HCT116 (cell line): ENCODE data around the gene PAAF1. TPM values are rescaled to one million over a fixed set of nuclear protein-coding genes. Genes with fewer than 3 reads are reported as not detected.

Source experiments
- ATAC-seq: fragments of 200-7000 bp; cut with Tn5 transposase; 2 replicates; pipeline ENCODE4 v1.9.1; 2020; ENCODE audit warnings: mild to moderate bottlenecking, moderate library complexity
- BruUV-seq: library from RNA; stranded (reverse); fragments of 400-500 nt; replicated peaks from 2 replicates; lab custom pipeline; 2021; lab: Mats Ljungman, UMichigan
- CTCF ChIA-PET: fragments of 300-600 bp; sonication (Branson Sonifier 250); formaldehyde crosslinking; loops from one replicate; lab custom pipeline; 2021; ENCODE audit warnings: antibody characterized with exemption; lab: Charles Lee
- POLR2A ChIA-PET: fragments of 300-600, 350-600 bp; sonication (Branson Sonifier 250); formaldehyde crosslinking; loops from one replicate; lab custom pipeline; 2021; ENCODE audit warnings: antibody characterized with exemption; lab: Charles Lee
- RAD21 ChIA-PET, 2 experiments: fragments of 300-600 bp; sonication (Branson Sonifier 250); formaldehyde crosslinking; loops; one replicate each; lab custom pipeline; 2023; ENCODE audit warnings: low total read pairs in 2 of 2; ENCODE audit not compliant: uncharacterized antibody in 2 of 2, unreplicated experiment in 2 of 2, low non-redundant PET in 1 of 2; lab: Charles Lee
- DNase-seq: peaks from one replicate; pipeline ENCODE4 v3.0.0-alpha.2; 2010; ENCODE audit warnings: low read depth, low spot score
- H2AFZ ChIP-seq: fragments of 200-600 bp; shearing (Covaris generic), sonication (generic); 2 replicates; pipeline ENCODE4 v1.6.1; 2017; ENCODE audit warnings: low read depth, mixed run types, mixed read lengths, antibody characterized with exemption, low read length; ENCODE audit not compliant: poor library complexity, severe bottlenecking
- H3K27ac ChIP-seq: 2 replicates; pipeline ENCODE4 v1.5.1; 2012; ENCODE audit warnings: low read depth, low read length
- H3K27me3 ChIP-seq: fragments of 200-600 bp; sonication (generic); 2 replicates; pipeline ENCODE4 v1.6.1; 2016; ENCODE audit warnings: mixed run types, low read length, mixed read lengths; ENCODE audit not compliant: insufficient read depth
- H3K36me3 ChIP-seq, 2 experiments: fragments of 200-500 bp in 1 of 2; fragments of 200-600 bp in 1 of 2; sonication (Bioruptor generic) in 1 of 2; sonication (generic) in 1 of 2; 2 replicates each; pipeline versions ENCODE4 v1.5.1 to v1.6.1; 2014 to 2016; ENCODE audit warnings: low read length in 2 of 2, inconsistent platforms in 1 of 2, mixed read lengths in 1 of 2, mixed run types in 1 of 2; ENCODE audit not compliant: insufficient read depth in 2 of 2, control insufficient read depth in 1 of 2
- H3K4me1 ChIP-seq, 2 experiments: fragments of 200-600 bp in 1 of 2; sonication (generic) in 1 of 2; 2 replicates each; pipeline versions ENCODE4 v1.5.1 to v1.6.1; 2012 to 2017; ENCODE audit warnings: low read length in 2 of 2, inconsistent platforms in 1 of 2, mild to moderate bottlenecking in 1 of 2, mixed read lengths in 1 of 2, mixed run types in 1 of 2, moderate library complexity in 1 of 2; ENCODE audit not compliant: insufficient read depth in 2 of 2, control insufficient read depth in 1 of 2
- H3K4me2 ChIP-seq: fragments of 200-600 bp; sonication (generic); 2 replicates; pipeline ENCODE4 v1.6.1; 2017; ENCODE audit warnings: mixed run types, low read length, mixed read lengths
- H3K4me3 ChIP-seq, 2 experiments: fragments of 200-600 bp in 1 of 2; sonication (generic) in 1 of 2; replicated peaks in 1 of 2; 2 replicates each; pipeline ENCODE4 v1.5.1; 2011 to 2016; ENCODE audit warnings: low read length in 2 of 2, control low read depth in 1 of 2, low read depth in 1 of 2, mild to moderate bottlenecking in 1 of 2, mixed read lengths in 1 of 2, mixed run types in 1 of 2
- H3K79me2 ChIP-seq: fragments of 200-600 bp; sonication (generic); 2 replicates; pipeline ENCODE4 v1.6.1; 2017; ENCODE audit warnings: mild to moderate bottlenecking, mixed run types, low read length, moderate library complexity, mixed read lengths; ENCODE audit not compliant: insufficient read depth
- H3K9ac ChIP-seq: fragments of 200-600 bp; sonication (generic); 2 replicates; pipeline ENCODE4 v1.6.1; 2016; ENCODE audit warnings: low read length, mixed read lengths
- H3K9me2 ChIP-seq: fragments of 200-600 bp; sonication (generic), shearing (Covaris generic); 2 replicates; pipeline ENCODE4 v1.6.1; 2017; ENCODE audit warnings: mixed run types, mild to moderate bottlenecking, moderate library complexity; ENCODE audit not compliant: insufficient read depth
- H3K9me3 ChIP-seq, 2 experiments: fragments of 200-500 bp in 1 of 2; fragments of 200-600 bp in 1 of 2; sonication (Bioruptor generic) in 1 of 2; sonication (generic) in 1 of 2; 2 replicates each; pipeline ENCODE4 v1.6.1; 2014 to 2017; ENCODE audit warnings: low read length in 2 of 2, mixed read lengths in 2 of 2, inconsistent platforms in 1 of 2, low read depth in 1 of 2, mild to moderate bottlenecking in 1 of 2, mixed run types in 1 of 2, moderate library complexity in 1 of 2; ENCODE audit not compliant: control insufficient read depth in 1 of 2, insufficient read depth in 1 of 2
- H4K20me1 ChIP-seq: fragments of 200-600 bp; sonication (generic), shearing (Covaris generic); 2 replicates; pipeline ENCODE4 v1.6.1; 2017; ENCODE audit warnings: mixed run types, mild to moderate bottlenecking, moderate library complexity; ENCODE audit not compliant: insufficient read depth
- CBX3 ChIP-seq: IDR thresholded peaks from 2 replicates; pipeline ENCODE4 v1.6.1; 2012; ENCODE audit warnings: low read depth
- CEBPB ChIP-seq: IDR thresholded peaks from 2 replicates; pipeline ENCODE4 v1.6.1; 2012; ENCODE audit warnings: low read depth
- EGR1 ChIP-seq: IDR thresholded peaks from 2 replicates; pipeline ENCODE4 v1.6.1; 2012; ENCODE audit warnings: low read depth
- ELF1 ChIP-seq: IDR thresholded peaks from 2 replicates; pipeline ENCODE4 v1.6.1; 2012; ENCODE audit warnings: low read depth, borderline replicate concordance
- EZH2 ChIP-seq: fragments of 200-600 bp; sonication (generic); IDR thresholded peaks from 2 replicates; pipeline ENCODE4 v1.6.1; 2017; ENCODE audit warnings: antibody characterized with exemption, mixed run types
- EZH2phosphoT487 ChIP-seq: fragments of 200-600 bp; IDR thresholded peaks from 2 replicates; pipeline ENCODE4 v1.6.1; 2018; ENCODE audit warnings: antibody characterized with exemption, borderline replicate concordance
- FOSL1 ChIP-seq: IDR thresholded peaks from 2 replicates; pipeline ENCODE4 v1.6.1; 2012; ENCODE audit warnings: low read depth
- JUND ChIP-seq: IDR thresholded peaks from 2 replicates; pipeline ENCODE4 v1.6.1; 2012
- POLR2A ChIP-seq: IDR thresholded peaks from 2 replicates; pipeline ENCODE4 v1.7.0; 2011; ENCODE audit warnings: borderline replicate concordance; ENCODE audit not compliant: insufficient read depth, insufficient read length; ENCODE audit errors: extremely low read depth
- POLR2AphosphoS5 ChIP-seq: IDR thresholded peaks from 2 replicates; pipeline ENCODE4 v1.6.1; 2011; ENCODE audit warnings: mild to moderate bottlenecking, low read depth, low read length, moderate library complexity
- RAD21 ChIP-seq: IDR thresholded peaks from 2 replicates; pipeline ENCODE4 v1.6.1; 2012; ENCODE audit warnings: low read depth, mild to moderate bottlenecking
- SIN3A ChIP-seq: IDR thresholded peaks from 2 replicates; pipeline ENCODE4 v1.6.1; 2012; ENCODE audit warnings: low read depth
- SP1 ChIP-seq: IDR thresholded peaks from 2 replicates; pipeline ENCODE4 v1.6.1; 2012; ENCODE audit warnings: low read depth
- SRF ChIP-seq: IDR thresholded peaks from 2 replicates; pipeline ENCODE4 v1.6.1; 2012; ENCODE audit warnings: low read depth
- TCF7L2 ChIP-seq: IDR thresholded peaks from 2 replicates; pipeline ENCODE4 v1.7.0; 2011; ENCODE audit warnings: borderline replicate concordance, inconsistent platforms; ENCODE audit not compliant: insufficient read depth, insufficient read length; ENCODE audit errors: extremely low read depth
- YY1 ChIP-seq: IDR thresholded peaks from 2 replicates; pipeline ENCODE4 v1.6.1; 2011; ENCODE audit warnings: low read length, low read depth, moderate library complexity, mild to moderate bottlenecking; ENCODE audit not compliant: insufficient replicate concordance; ENCODE audit errors: extremely low read depth
- ZFX ChIP-seq: fragments of 450-650 bp; IDR thresholded peaks from 2 replicates; pipeline ENCODE4 v1.6.1; 2017
- intact Hi-C: fragments of 100-400 bp; cut with micrococcal nuclease; formaldehyde crosslinking; loops from 2 replicates; pipeline ENCODE4 v1.10.0; 2022
- total RNA-seq: library from RNA; stranded (reverse); gene quantifications from one replicate; pipeline ENCODE4 v1.2.1, GENCODE V29; 2021; ENCODE audit not compliant: unreplicated experiment
- TF ChIP-seq, protein P1 (sequence below): IDR thresholded peaks from 2 replicates; pipeline ENCODE4 v1.6.1; 2012
- TF ChIP-seq, protein P2 (sequence below), 3 experiments: fragments of 200-600 bp in 1 of 3; sonication (generic) in 1 of 3; IDR thresholded peaks in 2 of 3; conservative IDR thresholded peaks in 1 of 3; 2 replicates each; pipeline ENCODE4 v1.5.1; 2012 to 2017; ENCODE audit warnings: low read depth in 2 of 3, low read length in 2 of 3, antibody characterized with exemption in 1 of 3, borderline replicate concordance in 1 of 3, control low read depth in 1 of 3, mild to moderate bottlenecking in 1 of 3, mixed read lengths in 1 of 3, mixed run types in 1 of 3, moderate library complexity in 1 of 3; ENCODE audit not compliant: insufficient read depth in 1 of 3
- TF ChIP-seq, protein P3 (sequence below): IDR thresholded peaks from 2 replicates; pipeline ENCODE4 v1.6.1; 2012

Gene PAAF1
- total RNA-seq, 1 experiment from 2014 or later, result 15.5 TPM

DNA sequence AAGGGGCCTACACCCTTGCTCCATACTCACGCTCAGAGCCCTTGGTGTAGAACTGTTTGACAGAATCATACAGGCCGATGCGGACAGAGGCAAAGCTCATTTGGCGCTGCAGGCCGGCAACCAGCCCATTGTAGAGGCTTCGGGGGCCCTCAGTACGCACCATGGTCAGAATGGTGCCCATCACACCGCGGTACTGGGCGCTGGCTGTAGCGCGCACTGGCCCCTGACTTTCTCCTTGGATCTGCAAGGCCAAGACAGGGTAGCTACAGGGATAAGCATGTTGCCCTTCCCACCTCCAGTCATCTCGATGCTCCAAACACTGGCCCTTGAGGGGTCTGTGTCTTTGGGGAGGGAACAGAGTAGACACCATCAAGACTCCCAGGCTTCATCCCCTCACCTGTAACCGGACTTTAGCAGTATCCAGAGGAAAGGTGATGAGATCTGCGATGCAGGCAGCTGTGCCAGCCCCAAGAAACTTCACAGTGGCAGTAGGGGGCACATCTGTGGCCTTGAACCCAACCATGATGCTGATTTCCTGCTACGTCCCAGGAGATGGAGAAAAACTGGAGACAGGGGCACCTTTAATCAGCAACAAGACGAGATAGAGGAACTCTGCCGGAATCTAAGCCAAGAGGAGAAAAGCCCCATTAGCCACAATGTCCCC, 101.2 kb downstream of the PAAF1 start:
- peaks cover 0 to 2% of the 10 kb centered on the region in 2 experiments; a peak in 1 of 4 replicates for H3K36me3 ChIP-seq
- no peak overlapping the region for H3K4me3 ChIP-seq
- H3K27ac ChIP-seq, result no peak overlapping the region
- CTCF ChIA-PET, result no interaction called here
- H4K20me1 ChIP-seq, result no peaks in the 10 kb centered on the region
- no peak for TF ChIP-seq SRF
- TF ChIP-seq, protein P1, sequence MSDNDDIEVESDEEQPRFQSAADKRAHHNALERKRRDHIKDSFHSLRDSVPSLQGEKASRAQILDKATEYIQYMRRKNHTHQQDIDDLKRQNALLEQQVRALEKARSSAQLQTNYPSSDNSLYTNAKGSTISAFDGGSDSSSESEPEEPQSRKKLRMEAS, result no peak
- TF ChIP-seq TCF7L2, result no peak
- no peak for TF ChIP-seq JUND
- TF ChIP-seq SIN3A, result no peak
- TF ChIP-seq SP1, result no peak
- TF ChIP-seq EGR1, result no peak
- no peak for TF ChIP-seq ZFX
- TF ChIP-seq, protein P2, sequence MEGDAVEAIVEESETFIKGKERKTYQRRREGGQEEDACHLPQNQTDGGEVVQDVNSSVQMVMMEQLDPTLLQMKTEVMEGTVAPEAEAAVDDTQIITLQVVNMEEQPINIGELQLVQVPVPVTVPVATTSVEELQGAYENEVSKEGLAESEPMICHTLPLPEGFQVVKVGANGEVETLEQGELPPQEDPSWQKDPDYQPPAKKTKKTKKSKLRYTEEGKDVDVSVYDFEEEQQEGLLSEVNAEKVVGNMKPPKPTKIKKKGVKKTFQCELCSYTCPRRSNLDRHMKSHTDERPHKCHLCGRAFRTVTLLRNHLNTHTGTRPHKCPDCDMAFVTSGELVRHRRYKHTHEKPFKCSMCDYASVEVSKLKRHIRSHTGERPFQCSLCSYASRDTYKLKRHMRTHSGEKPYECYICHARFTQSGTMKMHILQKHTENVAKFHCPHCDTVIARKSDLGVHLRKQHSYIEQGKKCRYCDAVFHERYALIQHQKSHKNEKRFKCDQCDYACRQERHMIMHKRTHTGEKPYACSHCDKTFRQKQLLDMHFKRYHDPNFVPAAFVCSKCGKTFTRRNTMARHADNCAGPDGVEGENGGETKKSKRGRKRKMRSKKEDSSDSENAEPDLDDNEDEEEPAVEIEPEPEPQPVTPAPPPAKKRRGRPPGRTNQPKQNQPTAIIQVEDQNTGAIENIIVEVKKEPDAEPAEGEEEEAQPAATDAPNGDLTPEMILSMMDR (IDR thresholded peaks at IDR 0.05 in 2 of 3, conservative IDR thresholded peaks at IDR 0.05 in 1 of 3; ENCODE audit: borderline replicate concordance in 1 of 3, insufficient read depth in 1 of 3, low read depth in 2 of 3, low read length in 2 of 3), result no peak
- TF ChIP-seq POLR2AphosphoS5, result no peak
- no peak for TF ChIP-seq EZH2
- TF ChIP-seq CBX3, result no peak
- no peak for TF ChIP-seq CEBPB
- TF ChIP-seq, protein P3, sequence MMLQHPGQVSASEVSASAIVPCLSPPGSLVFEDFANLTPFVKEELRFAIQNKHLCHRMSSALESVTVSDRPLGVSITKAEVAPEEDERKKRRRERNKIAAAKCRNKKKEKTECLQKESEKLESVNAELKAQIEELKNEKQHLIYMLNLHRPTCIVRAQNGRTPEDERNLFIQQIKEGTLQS, result no peak
- TF ChIP-seq POLR2A, result no peak
- TF ChIP-seq RAD21, result no peak
- no peak for TF ChIP-seq ELF1
- TF ChIP-seq FOSL1, result no peak
- TF ChIP-seq YY1, result no peak
- no peak for TF ChIP-seq EZH2phosphoT487
- H3K27me3 ChIP-seq, result no peaks in the 10 kb centered on the region
- ATAC-seq (no peak), DNase-seq (no peak)
- no peak overlapping the region for H3K4me2 ChIP-seq
- H2AFZ ChIP-seq, result no peak overlapping the region
- intact Hi-C loops, result no loop called here
- RAD21 ChIA-PET, result no interaction called here
- no peak overlapping the region for H3K9ac ChIP-seq
- POLR2A ChIA-PET, result no interaction called here
- no peaks in the 10 kb centered on the region for H3K9me3 ChIP-seq
- H3K9me2 ChIP-seq, result no peaks in the 10 kb centered on the region
- BruUV-seq, result no TSS peak
- H3K4me1 ChIP-seq, result peaks cover 16 to 32% of the 10 kb centered on the region in 2 experiments
- 0 out of 2 replicates have a peak, but pooled peaks cover 3% of the 10 kb centered on the region for H3K79me2 ChIP-seq
